Measurements from ENCODE around the gene CEP170B.

Gene CEP170B

DNA sequence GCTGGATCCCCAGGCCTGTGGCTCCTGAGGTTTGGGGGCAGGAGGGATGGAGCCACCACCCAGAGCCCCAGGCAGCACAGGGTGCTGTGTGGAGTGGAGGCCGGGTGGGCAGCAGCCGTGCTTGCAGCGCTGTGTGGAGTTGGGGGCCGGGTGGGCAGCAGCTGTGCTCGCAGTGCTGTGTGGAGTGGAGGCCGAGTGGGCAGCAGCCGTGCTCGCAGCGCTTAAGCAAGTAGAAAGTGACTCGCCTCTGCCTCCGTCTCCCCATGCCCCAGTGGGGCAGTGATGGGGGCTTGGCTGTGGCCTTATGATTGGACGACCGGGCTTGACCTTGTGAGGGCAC lies 10.3 kb downstream of the CEP170B start:
- no peak overlapping the region for H3K27ac ChIP-seq
- TF ChIP-seq, protein P1, sequence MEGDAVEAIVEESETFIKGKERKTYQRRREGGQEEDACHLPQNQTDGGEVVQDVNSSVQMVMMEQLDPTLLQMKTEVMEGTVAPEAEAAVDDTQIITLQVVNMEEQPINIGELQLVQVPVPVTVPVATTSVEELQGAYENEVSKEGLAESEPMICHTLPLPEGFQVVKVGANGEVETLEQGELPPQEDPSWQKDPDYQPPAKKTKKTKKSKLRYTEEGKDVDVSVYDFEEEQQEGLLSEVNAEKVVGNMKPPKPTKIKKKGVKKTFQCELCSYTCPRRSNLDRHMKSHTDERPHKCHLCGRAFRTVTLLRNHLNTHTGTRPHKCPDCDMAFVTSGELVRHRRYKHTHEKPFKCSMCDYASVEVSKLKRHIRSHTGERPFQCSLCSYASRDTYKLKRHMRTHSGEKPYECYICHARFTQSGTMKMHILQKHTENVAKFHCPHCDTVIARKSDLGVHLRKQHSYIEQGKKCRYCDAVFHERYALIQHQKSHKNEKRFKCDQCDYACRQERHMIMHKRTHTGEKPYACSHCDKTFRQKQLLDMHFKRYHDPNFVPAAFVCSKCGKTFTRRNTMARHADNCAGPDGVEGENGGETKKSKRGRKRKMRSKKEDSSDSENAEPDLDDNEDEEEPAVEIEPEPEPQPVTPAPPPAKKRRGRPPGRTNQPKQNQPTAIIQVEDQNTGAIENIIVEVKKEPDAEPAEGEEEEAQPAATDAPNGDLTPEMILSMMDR (conservative IDR thresholded peaks at IDR 0.05): no peak

DNA sequence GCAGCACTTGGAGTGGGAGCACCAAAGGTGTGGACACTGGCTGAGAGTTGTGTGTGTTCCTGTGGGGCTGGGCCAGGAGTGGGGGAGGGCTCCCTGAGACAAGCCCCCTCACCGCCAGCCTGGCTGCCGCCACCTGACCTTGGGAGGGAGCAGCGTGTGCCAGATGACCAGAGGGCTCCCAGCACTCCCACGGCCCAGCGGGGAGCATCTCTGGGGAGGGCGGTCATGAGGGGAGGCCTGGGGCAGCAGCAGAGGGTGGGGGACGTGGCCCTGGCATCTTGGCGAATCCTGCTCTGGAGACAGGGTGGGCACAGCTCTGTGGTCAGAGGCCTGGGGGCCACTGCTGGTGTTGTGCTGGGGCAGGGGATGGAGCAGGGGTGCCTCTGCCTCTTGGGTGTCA lies 10.7 kb downstream of the CEP170B start:
- no peak overlapping the region for H3K27ac ChIP-seq
- TF ChIP-seq, protein P1 (conservative IDR thresholded peaks at IDR 0.05): no peak

DNA sequence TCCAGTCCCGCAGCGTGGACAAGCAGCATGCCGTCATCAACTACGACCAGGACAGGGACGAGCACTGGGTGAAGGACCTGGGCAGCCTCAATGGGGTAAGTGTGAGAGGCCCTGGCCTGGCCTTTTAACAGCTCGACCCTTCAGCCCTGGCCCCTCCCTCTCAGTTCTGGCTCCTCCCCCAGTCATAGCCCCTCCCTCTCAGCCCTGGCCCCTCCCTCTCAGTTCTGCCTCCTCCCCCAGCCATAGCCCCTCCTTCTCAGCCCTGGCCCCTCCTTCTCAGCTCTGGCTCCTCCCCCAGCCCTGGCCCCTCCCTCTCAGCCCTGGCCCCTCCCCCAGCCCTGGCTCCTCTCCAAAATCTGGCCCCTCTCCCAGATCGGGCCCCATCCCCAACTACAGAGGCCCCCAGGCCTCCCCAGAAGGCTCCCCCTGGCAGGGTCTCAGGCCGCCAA lies 11.2 kb downstream of the CEP170B start:
- H3K27ac ChIP-seq: no peak overlapping the region
- TF ChIP-seq, protein P1 (conservative IDR thresholded peaks at IDR 0.05): no peak

DNA sequence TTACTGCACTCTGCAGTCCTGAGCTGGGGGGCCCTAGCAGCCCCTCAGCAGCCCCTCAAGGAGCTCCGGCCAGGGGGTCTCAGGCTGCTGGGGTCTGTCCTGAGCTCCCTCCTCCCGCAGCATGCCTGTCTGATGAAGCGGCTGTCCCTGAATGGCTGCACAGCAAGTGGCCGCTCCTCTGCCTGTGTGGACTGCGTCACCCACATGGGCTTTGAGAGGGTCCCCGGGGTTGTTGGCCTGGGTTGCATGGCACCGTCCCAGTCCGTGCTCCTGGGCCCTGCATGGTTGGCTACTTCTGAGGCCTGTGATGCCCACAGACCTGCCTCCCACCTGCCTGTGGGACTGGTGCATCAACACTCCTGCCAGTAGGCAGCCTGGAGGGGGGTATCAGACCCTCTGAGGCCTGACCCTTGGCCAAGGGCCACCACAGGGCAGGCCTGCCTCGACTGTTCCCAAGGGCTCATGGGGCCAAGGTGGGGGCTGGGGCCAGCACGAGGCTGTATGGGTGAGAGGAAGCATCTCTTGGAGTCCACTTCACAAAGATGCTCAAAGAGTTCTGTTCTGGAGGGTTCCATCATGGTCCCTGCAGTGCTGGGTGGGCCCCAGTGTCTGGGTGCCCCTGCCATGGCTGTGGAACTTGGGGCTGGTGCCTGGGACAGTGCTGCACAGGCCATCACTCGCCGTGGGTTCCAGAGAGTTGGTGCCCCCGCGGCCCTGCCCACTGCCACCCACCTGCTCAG lies 12.2 kb downstream of the CEP170B start:
- TF ChIP-seq, protein P1 (conservative IDR thresholded peaks at IDR 0.05): no peak
- no peak overlapping the region for H3K27ac ChIP-seq

DNA sequence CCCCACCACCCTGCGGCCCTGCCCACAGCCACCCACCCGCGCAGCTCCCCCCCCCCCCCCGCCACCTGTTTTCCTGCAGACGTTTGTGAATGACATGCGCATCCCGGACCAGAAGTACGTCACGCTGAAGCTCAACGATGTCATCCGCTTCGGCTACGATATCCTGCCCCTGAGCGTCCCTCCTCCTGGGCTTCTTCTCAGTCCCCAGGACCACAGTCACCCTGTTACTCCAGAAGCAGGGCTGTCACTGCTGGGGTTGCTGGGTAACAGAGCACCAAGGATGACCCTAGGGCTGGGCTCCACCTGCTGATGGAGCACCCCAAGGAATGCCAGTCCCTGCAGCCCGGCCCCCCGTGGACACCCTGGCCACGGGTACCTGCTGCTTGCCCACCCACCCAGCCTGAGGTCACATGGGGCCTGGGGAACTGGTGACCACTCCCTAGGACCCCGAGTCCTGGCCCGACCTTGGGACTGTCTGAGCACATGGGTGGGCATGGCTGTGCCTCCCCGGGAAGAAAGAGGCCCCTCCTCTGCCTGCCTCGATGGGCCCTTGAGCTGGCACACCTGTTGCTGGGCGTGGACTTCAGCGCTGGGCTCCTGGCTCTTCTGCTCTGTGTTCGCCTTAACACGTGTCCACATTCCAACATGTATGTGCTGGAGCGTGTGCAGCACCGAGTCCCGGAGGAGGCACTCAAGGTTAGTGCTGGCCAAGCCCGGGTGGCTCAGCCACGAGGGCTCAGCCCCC lies 12.9 kb downstream of the CEP170B start:
- TF ChIP-seq, protein P1 (conservative IDR thresholded peaks at IDR 0.05): no peak
- H3K27ac ChIP-seq: no peak overlapping the region

DNA sequence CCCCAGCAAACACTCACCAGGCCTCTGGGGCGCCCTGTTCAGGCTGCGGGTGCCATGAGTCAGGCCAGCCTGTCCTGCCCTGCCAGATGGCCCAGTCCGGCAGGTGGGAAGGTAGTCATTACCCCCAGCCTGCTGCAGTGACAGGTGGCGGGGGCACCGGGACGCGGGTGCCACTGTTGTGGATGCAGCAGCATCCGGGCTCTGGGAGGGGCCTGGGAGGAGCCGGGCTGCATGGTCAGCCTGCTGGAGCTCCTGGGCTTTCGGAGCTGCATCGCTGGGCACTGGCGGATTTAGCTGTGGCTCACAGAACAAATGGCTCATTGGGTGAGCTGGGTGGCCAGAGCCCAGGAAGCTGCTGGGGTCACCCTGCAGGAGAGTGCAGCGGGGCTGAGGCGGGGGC lies 13.5 kb downstream of the CEP170B start:
- no peak overlapping the region for H3K27ac ChIP-seq
- TF ChIP-seq, protein P1 (conservative IDR thresholded peaks at IDR 0.05): no peak

DNA sequence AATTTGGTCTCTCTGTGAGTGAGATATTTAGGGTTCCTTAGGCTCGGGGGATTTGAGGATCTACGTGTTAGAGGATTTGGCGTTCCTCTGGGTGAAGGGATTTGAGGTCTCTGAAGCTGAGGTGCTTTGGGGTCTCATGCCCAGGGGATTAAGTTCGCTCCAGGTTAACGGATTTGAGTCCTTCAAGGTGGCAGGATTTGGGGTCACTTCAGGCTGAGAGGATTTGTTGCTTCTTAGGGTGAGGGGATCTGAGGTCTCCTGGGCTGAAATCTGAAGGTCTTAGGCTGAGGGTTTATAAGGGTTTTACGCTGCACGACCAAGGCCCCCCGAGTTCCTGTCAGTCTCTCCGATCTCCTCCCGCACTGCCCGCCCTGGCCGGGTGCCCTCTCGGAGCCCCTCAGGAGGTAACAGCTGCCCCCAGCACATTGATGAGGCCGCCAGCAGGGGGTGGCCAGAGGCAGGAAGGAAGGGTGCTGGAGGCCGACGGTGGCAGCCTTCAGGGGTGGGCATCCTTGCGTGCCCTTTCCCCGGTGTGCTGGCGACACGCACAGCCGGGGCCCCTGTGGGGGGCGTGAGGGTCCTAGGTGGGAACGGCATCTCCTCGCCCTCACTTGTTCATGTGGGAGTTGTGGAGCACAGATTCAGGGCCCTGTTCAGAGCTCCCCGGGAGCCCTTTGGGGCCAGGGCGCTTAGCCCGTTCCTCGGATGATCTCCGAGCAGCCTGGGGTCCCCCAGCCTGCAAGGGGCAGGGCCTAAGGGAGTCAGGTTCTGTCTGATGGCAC lies 14.3 kb downstream of the CEP170B start:
- TF ChIP-seq, protein P1 (conservative IDR thresholded peaks at IDR 0.05): no peak
- no peak overlapping the region for H3K27ac ChIP-seq
